A549 (cell line): ENCODE data around the gene METRNL. TPM values are rescaled to one million over a fixed set of nuclear protein-coding genes. Genes with fewer than 3 reads are reported as not detected.
"Not testable (repeated sequence)": the region's sequence is repeated elsewhere in the genome, so short reads cannot be mapped to it uniquely, and the experiment has no call there.

Source experiments
- ATAC-seq, 2 experiments: fragments of 200-7000 bp in 1 of 2; fragments of >200 bp in 1 of 2; cut with Nextera tagmentation in 1 of 2; cut with Tn5 transposase in 1 of 2; 3 replicates each; pipeline versions ENCODE4 v1.8.0 to v1.9.1; 2018 to 2020; ENCODE audit warnings: mild to moderate bottlenecking in 1 of 2, moderate library complexity in 1 of 2
- CTCF ChIA-PET: fragments of 300-600 bp; sonication (Branson Sonifier 250); formaldehyde crosslinking; extraction: SDS; loops from one replicate; lab custom pipeline; 2021; ENCODE audit warnings: antibody characterized with exemption, inconsistent platforms; lab: Yijun Ruan, JAX
- POLR2A ChIA-PET: fragments of 350-600 bp; formaldehyde crosslinking; extraction: SDS; loops from one replicate; lab custom pipeline; 2021; ENCODE audit warnings: antibody characterized with exemption, inconsistent platforms; lab: Yijun Ruan, JAX
- DNase-seq, 2 experiments: peaks; one replicate each; pipeline versions ENCODE4 v3.0.0 to v3.0.0-alpha.2; 2011 to 2016; ENCODE audit warnings: low read depth in 1 of 2, low spot score in 1 of 2
- FAIRE-seq: peaks from 2 replicates; lab custom pipeline; 2011; peaks lifted over from hg19 to GRCh38; lab: Jason Lieb, UNC
- H3K27ac ChIP-seq, 2 experiments: fragments of >200 bp; sonication (Bioruptor Twin); formaldehyde crosslinking; 3 replicates each; pipeline ENCODE4 v1.5.1; 2016 to 2017
- H3K4me1 ChIP-seq: fragments of >200 bp; sonication (Bioruptor Twin); formaldehyde crosslinking; 3 replicates; pipeline ENCODE4 v1.6.1; 2016
- H3K4me2 ChIP-seq: fragments of >200 bp; sonication (Bioruptor Twin); formaldehyde crosslinking; 3 replicates; pipeline ENCODE4 v1.6.1; 2016
- H3K4me3 ChIP-seq: fragments of >200 bp; sonication (Bioruptor Twin); formaldehyde crosslinking; 3 replicates; pipeline ENCODE4 v1.5.1; 2016
- H3K9me3 ChIP-seq: fragments of >200 bp; sonication (Bioruptor Twin); formaldehyde crosslinking; 3 replicates; pipeline ENCODE4 v1.6.1; 2016
- BHLHE40 ChIP-seq: IDR thresholded peaks from 2 replicates; pipeline ENCODE4 v1.6.1; 2012; ENCODE audit warnings: low read depth, low read length, inconsistent platforms
- EHF ChIP-seq: fragments of 250-450 bp; sonication (Bioruptor Pico); IDR thresholded peaks from 2 replicates; pipeline ENCODE4 v1.5.0; 2020; ENCODE audit warnings: mild to moderate bottlenecking
- EHMT2 ChIP-seq: fragments of 200-600 bp; sonication (generic); IDR thresholded peaks from 2 replicates; pipeline ENCODE4 v1.6.1; 2016; ENCODE audit warnings: antibody characterized with exemption, low read depth, mild to moderate bottlenecking, moderate library complexity
- EP300 ChIP-seq, 2 experiments: fragments of >200 bp; sonication (Bioruptor Twin); formaldehyde crosslinking; IDR thresholded peaks; 2 replicates in 1 of 2; 3 replicates in 1 of 2; pipeline ENCODE4 v1.6.1; 2016 to 2017
- HEYL ChIP-seq: fragments of 250-450 bp; sonication (Bioruptor Pico); IDR thresholded peaks from 2 replicates; pipeline ENCODE4 v1.8.0; 2021; ENCODE audit warnings: mild to moderate bottlenecking, moderate library complexity
- JUN ChIP-seq, 2 experiments: fragments of >200 bp; sonication (Bioruptor Twin); formaldehyde crosslinking; IDR thresholded peaks; 2 replicates in 1 of 2; 3 replicates in 1 of 2; pipeline ENCODE4 v1.6.1; 2016 to 2017
- MYC ChIP-seq: IDR thresholded peaks from 2 replicates; pipeline ENCODE4 v1.6.1; 2012; ENCODE audit warnings: mild to moderate bottlenecking, inconsistent platforms, low read length, improper control_type of control experiment, borderline replicate concordance
- NFE2L2 ChIP-seq: fragments of 150-350 bp; conservative IDR thresholded peaks from 2 replicates; pipeline ENCODE4 v1.6.1; 2014; ENCODE audit warnings: low read length
- PBX3 ChIP-seq: IDR thresholded peaks from 2 replicates; pipeline ENCODE4 v1.6.1; 2012
- PHF8 ChIP-seq: fragments of 200-600 bp; sonication (generic); IDR thresholded peaks from 2 replicates; pipeline ENCODE4 v1.6.1; 2016; ENCODE audit warnings: low read depth, mild to moderate bottlenecking, antibody characterized with exemption, moderate library complexity, borderline replicate concordance
- POLR2A ChIP-seq: IDR thresholded peaks from 2 replicates; pipeline ENCODE4 v1.6.1; 2012; ENCODE audit warnings: mild to moderate bottlenecking, low read length
- POLR2AphosphoS2 ChIP-seq: conservative IDR thresholded peaks from 2 replicates; pipeline ENCODE4 v1.6.1; 2012; ENCODE audit warnings: low read length, improper control_type of control experiment, inconsistent platforms
- RFX5 ChIP-seq: fragments of 450-650 bp; IDR thresholded peaks from 2 replicates; pipeline ENCODE4 v1.7.1; 2014; ENCODE audit warnings: antibody characterized with exemption, mild to moderate bottlenecking, moderate library complexity
- TP53 ChIP-seq: fragments of 250-450 bp; sonication (Bioruptor Pico); IDR thresholded peaks from 2 replicates; pipeline ENCODE4 v1.5.0; 2021; ENCODE audit warnings: mild to moderate bottlenecking, moderate library complexity
- ZC3H11A ChIP-seq: fragments of 450-650 bp; IDR thresholded peaks from 2 replicates; pipeline ENCODE4 v1.6.1; 2014; ENCODE audit warnings: antibody characterized with exemption, mild to moderate bottlenecking
- ZFP36 ChIP-seq: fragments of 450-650 bp; IDR thresholded peaks from 2 replicates; pipeline ENCODE4 v1.6.1; 2014; ENCODE audit warnings: borderline replicate concordance; ENCODE audit not compliant: partially characterized antibody
- ZNF302 ChIP-seq: fragments of 250-450 bp; sonication (Bioruptor Pico); IDR thresholded peaks from 2 replicates; pipeline ENCODE4 v1.9.0; 2021; ENCODE audit warnings: inconsistent platforms, mild to moderate bottlenecking, moderate library complexity
- WGBS: methylation state at CpG from one replicate; pipeline ENCODE4 v1.1.6; 2017; ENCODE audit errors: missing lambda C conversion rate; 5-methylcytosine and 5-hydroxymethylcytosine counted together
- polyA plus RNA-seq, 4 experiments: library from polyadenylated mRNA; depleted of rRNA in 3 of 4; stranded (reverse); fragments of >200 nt; fragmentation: RNase III in 1 of 4; extraction: RNeasy Plus Mini Kit Qiagen cat#74134 plus additional on column Dnase treatment in 1 of 4; gene quantifications; 2 replicates in 3 of 4; 3 replicates in 1 of 4; pipeline ENCODE4 v1.2.3, GENCODE V29; 2011 to 2017
- TF ChIP-seq, protein P1 (sequence below): fragments of 250-450 bp; sonication (Bioruptor Pico); IDR thresholded peaks from 2 replicates; pipeline ENCODE4 v1.5.0; 2021; ENCODE audit warnings: mild to moderate bottlenecking, moderate library complexity, borderline replicate concordance
- TF ChIP-seq, protein P2 (sequence below): fragments of >200 bp; sonication (Bioruptor Twin); formaldehyde crosslinking; IDR thresholded peaks from 3 replicates; pipeline ENCODE4 v1.5.1; 2016
- TF ChIP-seq, protein P3 (sequence below): fragments of 200-600 bp; sonication (generic); IDR thresholded peaks from 2 replicates; pipeline ENCODE4 v1.6.1; 2016; ENCODE audit warnings: antibody characterized with exemption, mild to moderate bottlenecking, moderate library complexity
- TF ChIP-seq, protein P4 (sequence below): fragments of 150-350 bp; IDR thresholded peaks from 2 replicates; pipeline ENCODE4 v1.6.1; 2014; ENCODE audit warnings: low read depth, mild to moderate bottlenecking, low read length

Gene METRNL
- polyA plus RNA-seq, 2 of the 4 experiments (the other 2 are of a cell fraction) = 1.7 to 6.4 TPM

DNA sequence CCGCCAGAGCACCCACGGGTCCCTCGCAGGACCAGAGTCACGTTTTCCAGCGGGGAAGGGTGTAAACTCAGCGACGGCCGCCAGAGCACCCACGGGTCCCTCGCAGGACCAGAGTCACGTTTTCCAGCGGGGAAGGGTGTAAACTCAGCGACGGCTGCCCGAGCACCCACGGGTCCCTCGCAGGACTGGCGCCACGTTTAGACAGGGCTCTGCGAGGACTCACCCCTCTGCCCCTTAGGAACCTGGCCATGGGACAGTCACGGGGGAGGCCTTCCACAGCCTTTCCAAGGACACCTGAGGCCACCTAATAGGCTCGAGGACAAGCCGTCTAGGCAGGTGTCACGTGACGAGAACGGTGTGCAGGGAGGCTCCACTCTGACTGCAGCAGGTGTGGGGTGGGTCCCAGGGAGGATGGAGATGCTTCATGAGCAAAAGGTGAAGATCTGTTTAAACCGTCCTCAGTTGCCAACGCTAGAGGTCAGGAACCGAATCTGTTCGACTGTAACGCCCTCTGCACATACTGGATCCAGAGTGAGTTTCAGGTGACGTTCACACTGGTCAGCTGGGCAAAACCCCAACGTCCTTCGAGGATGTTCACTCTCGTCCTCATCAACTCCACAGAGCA, 48.0 kb upstream of the METRNL start:
- FAIRE-seq = no peak
- CTCF ChIA-PET = no interaction called here
- no peak overlapping the region for H3K27ac ChIP-seq
- no peaks in the 10 kb centered on the region for H3K9me3 ChIP-seq
- H3K4me2 ChIP-seq = no peak overlapping the region
- no peaks in the 10 kb centered on the region for H3K4me1 ChIP-seq
- no peak for DNase-seq
- no peak overlapping the region for H3K4me3 ChIP-seq
- 90% methylated on average over 35 of the region's 35 CpGs for WGBS
- no peak for TF ChIP-seq RFX5
- TF ChIP-seq EHF = no peak
- no peak for TF ChIP-seq POLR2A
- TF ChIP-seq, protein P1, sequence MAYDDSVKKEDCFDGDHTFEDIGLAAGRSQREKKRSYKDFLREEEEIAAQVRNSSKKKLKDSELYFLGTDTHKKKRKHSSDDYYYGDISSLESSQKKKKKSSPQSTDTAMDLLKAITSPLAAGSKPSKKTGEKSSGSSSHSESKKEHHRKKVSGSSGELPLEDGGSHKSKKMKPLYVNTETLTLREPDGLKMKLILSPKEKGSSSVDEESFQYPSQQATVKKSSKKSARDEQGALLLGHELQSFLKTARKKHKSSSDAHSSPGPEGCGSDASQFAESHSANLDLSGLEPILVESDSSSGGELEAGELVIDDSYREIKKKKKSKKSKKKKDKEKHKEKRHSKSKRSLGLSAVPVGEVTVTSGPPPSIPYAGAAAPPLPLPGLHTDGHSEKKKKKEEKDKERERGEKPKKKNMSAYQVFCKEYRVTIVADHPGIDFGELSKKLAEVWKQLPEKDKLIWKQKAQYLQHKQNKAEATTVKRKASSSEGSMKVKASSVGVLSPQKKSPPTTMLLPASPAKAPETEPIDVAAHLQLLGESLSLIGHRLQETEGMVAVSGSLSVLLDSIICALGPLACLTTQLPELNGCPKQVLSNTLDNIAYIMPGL (CRISPR knock-in tag) = no peak
- TF ChIP-seq PBX3 = no peak
- TF ChIP-seq BHLHE40 = no peak
- TF ChIP-seq ZFP36 = no peak
- ATAC-seq = no peak
- POLR2A ChIA-PET = no interaction called here

- POLR2A ChIA-PET, CTCF ChIA-PET, H3K9me3 ChIP-seq, H3K4me1 ChIP-seq, FAIRE-seq, DNase-seq, H3K27ac ChIP-seq, ATAC-seq, H3K4me3 ChIP-seq, H3K4me2 ChIP-seq: not testable (repeated sequence)
- WGBS = 95% methylated on average over 25 of the region's 33 CpGs
These were observed 47.4 kb upstream of the METRNL start for GRCh38 chr17:83031946-83032451.

- DNase-seq = no peak
- Histone ChIP-seq H3K4me1 (no peaks in the 10 kb centered on the region), H3K4me2 (no peak overlapping the region), H3K9me3 (no peaks in the 10 kb centered on the region), H3K4me3 (no peak overlapping the region), H3K27ac (no peak overlapping the region)
- no peak for FAIRE-seq
- ChIA-PET POLR2A (no interaction called here), CTCF (no interaction called here)
- TF ChIP-seq BHLHE40 (no peak), PBX3 (no peak), NFE2L2 (no peak), HEYL (CRISPR knock-in tag) (no peak), ZNF302 (CRISPR knock-in tag) (no peak), ZC3H11A (no peak), EHMT2 (no peak), JUN (IDR thresholded peaks at IDR 0.05) (no peak), EP300 (IDR thresholded peaks at IDR 0.05) (no peak), TP53 (CRISPR knock-in tag) (no peak), POLR2AphosphoS2 (no peak), MYC (no peak), PHF8 (no peak)
- TF ChIP-seq, protein P2, sequence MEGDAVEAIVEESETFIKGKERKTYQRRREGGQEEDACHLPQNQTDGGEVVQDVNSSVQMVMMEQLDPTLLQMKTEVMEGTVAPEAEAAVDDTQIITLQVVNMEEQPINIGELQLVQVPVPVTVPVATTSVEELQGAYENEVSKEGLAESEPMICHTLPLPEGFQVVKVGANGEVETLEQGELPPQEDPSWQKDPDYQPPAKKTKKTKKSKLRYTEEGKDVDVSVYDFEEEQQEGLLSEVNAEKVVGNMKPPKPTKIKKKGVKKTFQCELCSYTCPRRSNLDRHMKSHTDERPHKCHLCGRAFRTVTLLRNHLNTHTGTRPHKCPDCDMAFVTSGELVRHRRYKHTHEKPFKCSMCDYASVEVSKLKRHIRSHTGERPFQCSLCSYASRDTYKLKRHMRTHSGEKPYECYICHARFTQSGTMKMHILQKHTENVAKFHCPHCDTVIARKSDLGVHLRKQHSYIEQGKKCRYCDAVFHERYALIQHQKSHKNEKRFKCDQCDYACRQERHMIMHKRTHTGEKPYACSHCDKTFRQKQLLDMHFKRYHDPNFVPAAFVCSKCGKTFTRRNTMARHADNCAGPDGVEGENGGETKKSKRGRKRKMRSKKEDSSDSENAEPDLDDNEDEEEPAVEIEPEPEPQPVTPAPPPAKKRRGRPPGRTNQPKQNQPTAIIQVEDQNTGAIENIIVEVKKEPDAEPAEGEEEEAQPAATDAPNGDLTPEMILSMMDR = no peak
- TF ChIP-seq, protein P3, sequence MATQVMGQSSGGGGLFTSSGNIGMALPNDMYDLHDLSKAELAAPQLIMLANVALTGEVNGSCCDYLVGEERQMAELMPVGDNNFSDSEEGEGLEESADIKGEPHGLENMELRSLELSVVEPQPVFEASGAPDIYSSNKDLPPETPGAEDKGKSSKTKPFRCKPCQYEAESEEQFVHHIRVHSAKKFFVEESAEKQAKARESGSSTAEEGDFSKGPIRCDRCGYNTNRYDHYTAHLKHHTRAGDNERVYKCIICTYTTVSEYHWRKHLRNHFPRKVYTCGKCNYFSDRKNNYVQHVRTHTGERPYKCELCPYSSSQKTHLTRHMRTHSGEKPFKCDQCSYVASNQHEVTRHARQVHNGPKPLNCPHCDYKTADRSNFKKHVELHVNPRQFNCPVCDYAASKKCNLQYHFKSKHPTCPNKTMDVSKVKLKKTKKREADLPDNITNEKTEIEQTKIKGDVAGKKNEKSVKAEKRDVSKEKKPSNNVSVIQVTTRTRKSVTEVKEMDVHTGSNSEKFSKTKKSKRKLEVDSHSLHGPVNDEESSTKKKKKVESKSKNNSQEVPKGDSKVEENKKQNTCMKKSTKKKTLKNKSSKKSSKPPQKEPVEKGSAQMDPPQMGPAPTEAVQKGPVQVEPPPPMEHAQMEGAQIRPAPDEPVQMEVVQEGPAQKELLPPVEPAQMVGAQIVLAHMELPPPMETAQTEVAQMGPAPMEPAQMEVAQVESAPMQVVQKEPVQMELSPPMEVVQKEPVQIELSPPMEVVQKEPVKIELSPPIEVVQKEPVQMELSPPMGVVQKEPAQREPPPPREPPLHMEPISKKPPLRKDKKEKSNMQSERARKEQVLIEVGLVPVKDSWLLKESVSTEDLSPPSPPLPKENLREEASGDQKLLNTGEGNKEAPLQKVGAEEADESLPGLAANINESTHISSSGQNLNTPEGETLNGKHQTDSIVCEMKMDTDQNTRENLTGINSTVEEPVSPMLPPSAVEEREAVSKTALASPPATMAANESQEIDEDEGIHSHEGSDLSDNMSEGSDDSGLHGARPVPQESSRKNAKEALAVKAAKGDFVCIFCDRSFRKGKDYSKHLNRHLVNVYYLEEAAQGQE = no peak
- TF ChIP-seq, protein P4, sequence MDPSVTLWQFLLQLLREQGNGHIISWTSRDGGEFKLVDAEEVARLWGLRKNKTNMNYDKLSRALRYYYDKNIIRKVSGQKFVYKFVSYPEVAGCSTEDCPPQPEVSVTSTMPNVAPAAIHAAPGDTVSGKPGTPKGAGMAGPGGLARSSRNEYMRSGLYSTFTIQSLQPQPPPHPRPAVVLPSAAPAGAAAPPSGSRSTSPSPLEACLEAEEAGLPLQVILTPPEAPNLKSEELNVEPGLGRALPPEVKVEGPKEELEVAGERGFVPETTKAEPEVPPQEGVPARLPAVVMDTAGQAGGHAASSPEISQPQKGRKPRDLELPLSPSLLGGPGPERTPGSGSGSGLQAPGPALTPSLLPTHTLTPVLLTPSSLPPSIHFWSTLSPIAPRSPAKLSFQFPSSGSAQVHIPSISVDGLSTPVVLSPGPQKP = no peak
- no peak for ATAC-seq
- WGBS = 97% methylated on average over 18 of the region's 18 CpGs
These were observed 46.6 kb upstream of the METRNL start for GRCh38 chr17:83032781-83033180.
